Activated CD4-positive, CD25-positive, alpha-beta regulatory T cell treated with anti-CD3 and anti-CD28 coated beads, Interleukin-2, amount 50 U/mL, for 16 hours (primary cell): ENCODE measurements around the gene FBXO22.
"Not testable (repeated sequence)": the region's sequence is repeated elsewhere in the genome, so short reads cannot be mapped to it uniquely, and the experiment has no call there.

Experiments used
- DNase-seq: peaks from one replicate; pipeline ENCODE4 v3.0.0-alpha.2; 2020; ENCODE audit warnings: low read depth, low spot score

FBXO22 gene

GRCh38 chr15:75981149-75981815, 77.6 kb downstream of the FBXO22 start:
- no peak for DNase-seq

- DNase-seq: no peak
Observed at GRCh38 chr15:75982468-75982867, 78.8 kb downstream of the FBXO22 start.

GRCh38 chr15:75984706-75985105, 81.0 kb downstream of the FBXO22 start:
- DNase-seq: not testable (repeated sequence)

GRCh38 chr15:75985971-75986370, 82.3 kb downstream of the FBXO22 start:
- no peak for DNase-seq

- no peak for DNase-seq
Observed at GRCh38 chr15:75989045-75989444, 85.4 kb downstream of the FBXO22 start.

GRCh38 chr15:75989875-75990274, 86.2 kb downstream of the FBXO22 start:
- DNase-seq: no peak
